Stimulated activated naive CD4-positive, alpha-beta T cell treated with Interleukin-2 at 50 U/mL for 16 hours (primary cell): ENCODE results near the gene COQ6.
"Not testable (repeated sequence)": the region's sequence is repeated elsewhere in the genome, so short reads cannot be mapped to it uniquely, and the experiment has no call there.

Experiments used
- DNase-seq: peaks from one replicate; lab custom pipeline; 2025; lab: John Stamatoyannopoulos, UW

The COQ6 gene

DNA sequence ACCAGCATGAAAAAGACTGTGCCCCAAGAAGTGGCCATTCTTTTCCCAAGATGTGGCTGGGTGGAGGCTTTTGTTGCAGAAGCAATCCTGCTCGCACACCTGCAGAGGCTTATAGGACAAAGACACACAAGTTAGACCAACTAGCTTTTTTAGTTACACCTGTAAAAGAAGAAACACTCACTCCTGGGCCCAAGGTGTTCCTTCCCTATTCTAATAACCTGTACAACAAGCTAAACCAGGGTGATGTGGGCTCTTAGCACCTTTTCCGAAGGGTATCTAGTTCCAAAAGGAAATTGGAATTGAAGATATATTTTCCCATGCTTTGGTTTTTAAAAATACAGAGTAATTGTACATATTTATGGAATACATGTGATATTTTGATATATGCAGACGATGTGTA, 38.0 kb downstream of the COQ6 start:
- DNase-seq: no peak

DNA sequence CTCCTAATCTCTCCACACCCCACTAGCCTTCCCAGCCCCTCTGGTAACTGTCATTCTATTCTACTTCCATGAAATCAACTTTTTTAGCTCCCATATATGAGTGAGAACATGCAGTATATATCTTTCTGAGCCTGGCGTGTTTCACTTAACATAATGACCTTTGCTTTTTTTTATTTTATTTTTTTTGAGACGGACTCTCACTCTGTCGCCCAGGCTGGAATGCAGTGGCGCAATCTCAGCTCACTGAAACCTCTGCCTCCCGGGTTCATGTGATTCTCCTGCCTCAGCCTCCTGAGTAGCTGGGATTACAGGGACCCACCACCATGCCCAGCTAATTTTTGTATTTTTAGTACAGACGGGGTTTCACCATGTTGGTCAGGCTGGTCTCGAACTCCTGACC, 38.6 kb downstream of the COQ6 start:
- not testable (repeated sequence) for DNase-seq

DNA sequence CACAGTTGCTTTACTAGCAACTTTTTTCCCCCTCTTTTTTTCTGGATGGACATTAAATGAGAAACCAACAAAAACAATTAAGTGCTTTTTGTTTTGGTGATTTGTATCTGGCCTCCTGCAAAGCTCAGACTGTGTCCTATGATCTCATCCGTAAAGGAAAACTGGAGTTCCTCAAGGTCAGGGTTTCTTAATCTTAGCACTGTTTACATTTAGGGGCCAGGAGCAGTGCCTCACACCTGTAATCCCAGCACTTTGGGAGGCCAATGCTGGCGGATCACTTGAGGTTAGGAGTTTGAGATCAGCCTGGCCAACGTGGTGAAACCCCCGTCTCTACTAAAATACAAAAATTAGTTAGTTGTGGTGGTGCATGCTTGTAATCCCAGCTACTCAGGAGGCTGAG, 41.0 kb downstream of the COQ6 start:
- DNase-seq: no peak

DNA sequence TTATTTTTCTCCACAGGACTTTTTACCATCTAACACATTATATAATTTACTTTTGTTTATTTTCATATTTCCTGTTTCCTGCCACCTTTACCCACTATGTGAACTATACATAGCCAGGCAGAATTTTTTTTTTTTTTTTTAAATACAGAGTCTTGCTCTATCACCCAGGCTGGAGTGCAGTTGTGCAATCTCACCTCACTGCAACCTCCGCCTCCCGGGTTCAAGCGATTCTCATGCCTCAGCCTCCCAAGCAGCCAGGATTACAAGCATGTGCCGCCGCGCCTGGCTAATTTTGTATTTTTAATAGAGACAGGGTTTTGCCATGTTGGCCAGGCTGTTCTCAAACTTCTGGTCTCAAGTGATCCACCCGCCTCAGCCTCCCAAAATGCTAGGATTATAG, 44.8 kb downstream of the COQ6 start:
- not testable (repeated sequence) for DNase-seq

DNA sequence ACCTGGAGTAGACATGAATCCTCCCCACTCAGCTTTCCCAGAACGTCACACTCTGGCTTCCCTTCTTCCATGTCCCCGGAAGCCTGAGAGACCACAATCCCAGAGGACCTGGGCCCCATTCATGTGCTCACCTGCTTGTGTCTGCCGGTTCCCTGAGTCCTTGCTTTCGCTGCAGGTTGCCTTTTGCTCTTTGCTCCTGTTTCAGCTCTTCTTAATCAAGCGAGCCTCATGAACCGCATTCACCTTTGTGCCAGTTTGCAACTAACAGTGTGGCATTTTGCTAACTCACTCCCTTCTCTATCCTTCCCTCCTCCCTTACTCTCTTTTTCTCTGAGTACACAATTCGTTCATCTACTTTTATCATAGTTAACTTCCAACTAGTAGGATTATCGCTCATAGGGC, 45.9 kb downstream of the COQ6 start:
- no peak for DNase-seq

DNA sequence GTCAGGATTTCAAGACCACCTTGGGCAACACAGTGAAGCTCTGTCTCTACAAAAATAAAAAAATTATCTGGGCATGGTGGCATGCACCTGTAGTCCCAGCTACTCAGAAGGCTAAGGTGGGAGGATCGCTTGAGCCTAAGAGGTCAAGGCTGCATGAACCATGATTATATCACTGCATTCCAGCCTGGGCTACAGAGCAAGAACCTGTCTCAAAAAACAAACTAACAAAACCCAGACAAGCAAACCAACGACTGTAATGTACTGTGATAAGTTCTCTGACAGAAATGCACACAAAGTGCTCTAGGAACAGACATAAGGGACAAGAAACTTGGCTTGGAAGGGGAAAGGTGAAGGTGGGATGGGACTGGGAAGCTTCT, 46.6 kb downstream of the COQ6 start:
- DNase-seq: no peak

DNA sequence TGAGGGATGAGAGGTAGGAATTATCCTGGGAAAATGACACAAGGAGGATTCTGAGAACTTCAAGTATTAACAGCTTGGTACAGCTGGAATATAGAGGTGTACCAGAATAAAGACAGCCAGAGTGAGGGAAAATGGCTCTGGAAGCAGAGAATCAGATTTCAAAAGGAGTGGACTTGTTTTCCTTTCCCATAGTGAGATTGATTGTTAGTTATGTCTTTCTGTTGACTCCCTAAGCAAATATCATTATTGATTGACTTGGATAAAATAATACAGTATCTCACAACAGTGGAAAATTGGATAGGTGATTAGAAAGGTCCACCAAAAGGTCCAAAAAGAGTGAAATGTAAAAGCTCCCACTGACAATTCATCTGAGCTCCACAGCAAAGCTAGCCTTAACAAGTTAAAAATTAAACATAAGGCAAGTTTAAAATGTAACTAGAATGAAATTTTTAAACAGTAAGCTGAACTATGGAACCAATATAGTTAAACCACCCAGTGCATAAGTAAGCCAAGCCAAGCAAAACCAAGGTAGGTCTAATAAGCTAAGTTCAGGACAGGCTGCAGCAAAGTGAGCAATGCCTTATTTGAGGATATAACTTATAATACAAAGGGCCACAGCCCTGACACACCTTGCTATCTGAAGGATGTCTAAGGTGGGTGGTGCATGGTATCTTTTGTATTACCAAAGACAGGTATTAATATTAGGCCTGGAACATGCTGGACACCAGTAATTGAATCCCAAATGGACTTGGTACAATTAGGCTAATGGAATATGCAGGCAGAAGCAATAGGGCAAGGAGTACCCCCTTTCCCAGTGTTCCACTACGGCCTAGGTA, 47.2 kb downstream of the COQ6 start:
- DNase-seq: no peak

DNA sequence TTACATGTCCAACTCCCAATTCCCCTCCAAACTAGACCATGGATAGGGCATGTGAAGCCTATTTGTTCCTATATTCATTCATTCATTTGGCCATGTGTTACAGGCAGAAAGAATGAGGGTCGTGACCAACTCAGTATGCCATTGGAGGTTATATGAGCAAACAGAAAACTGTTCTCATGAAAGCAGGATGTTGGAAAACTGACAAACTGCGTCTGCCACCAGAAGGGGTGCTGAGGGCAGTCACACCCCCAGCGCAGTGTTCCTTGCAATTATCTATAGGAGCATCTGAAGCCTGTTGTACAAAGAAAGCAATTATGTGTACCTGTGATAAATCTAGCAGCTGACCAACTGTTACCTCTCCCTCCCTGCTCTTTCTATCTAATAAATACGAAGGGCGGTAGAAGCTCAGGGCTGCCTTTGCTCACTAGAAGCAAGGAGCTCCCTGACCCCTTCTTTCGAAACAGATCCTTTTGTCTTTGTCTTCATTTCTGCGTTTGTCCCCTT, 47.9 kb downstream of the COQ6 start:
- no peak for DNase-seq

DNA sequence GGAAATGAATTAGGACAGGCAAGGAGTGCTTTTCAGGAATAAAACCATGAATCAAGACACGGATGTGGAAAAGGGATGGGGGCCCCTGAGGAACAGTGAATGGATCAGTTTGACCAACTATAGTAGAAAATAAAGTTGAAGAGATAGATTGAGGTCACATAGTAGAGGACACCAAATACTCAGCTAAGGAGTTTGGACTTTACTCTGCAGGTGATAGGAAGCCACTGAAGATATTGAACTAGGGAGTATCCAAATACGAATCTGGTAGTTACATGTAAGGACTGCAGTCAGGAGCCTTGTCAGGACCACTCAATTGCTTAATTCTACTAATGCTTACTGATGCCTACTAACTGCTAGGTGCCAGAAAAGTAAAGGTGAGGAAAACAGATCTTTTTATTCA, 48.6 kb downstream of the COQ6 start:
- DNase-seq: no peak

DNA sequence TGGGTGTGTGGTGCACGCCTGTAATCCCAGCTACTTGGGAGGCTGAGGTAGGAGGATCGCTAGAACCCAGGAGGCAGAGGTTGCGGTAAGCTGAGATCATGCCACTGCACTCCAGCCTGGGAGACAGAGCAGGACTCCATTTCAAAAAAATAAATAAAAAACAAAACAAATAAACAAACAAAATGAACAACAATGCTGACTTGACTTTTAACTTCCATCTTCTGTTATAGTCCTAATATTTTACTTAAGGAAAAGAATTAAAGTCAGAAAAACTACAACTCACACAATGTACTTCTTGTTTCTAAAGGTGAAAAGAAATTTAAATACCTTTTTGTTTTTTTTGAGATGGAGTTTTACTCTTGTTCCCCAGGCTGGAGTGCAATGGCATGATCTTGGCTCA, 55.6 kb downstream of the COQ6 start:
- not testable (repeated sequence) for DNase-seq

DNA sequence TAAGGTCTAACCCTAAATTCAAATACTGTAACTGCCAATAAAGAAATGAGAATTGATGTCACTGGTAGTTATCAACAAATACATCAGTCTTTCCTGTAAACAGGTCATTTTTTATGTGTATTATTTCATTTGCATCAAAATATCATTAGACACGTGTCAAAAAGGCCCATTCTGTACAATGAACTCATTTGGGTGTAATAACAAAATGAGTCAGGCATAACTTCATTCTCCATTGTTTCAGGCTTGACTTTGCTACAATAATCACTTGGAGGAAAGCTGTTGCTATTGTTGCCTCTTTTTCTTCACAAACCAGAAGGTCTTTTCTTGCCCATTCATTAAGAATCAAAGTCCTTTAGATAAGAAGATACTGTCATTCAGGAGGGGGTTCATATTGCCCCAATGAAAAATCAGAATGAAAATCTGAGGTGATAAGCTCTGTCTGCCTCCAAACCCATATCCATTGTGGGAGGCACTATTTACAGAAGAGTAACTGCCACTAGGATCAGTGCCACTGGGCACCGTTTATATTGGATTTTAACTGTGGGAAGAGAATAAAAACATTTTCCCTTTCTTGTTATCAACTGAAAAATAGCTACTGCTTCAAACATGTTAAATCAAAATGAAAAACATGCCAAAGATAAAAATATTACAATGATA, 58.9 kb downstream of the COQ6 start:
- DNase-seq: no peak
